Tibial nerve (tissue), 4 donors: Measurements from ENCODE around the gene RAX2. TPM values are rescaled to one million over a fixed set of nuclear protein-coding genes. Genes with fewer than 3 reads are reported as not detected.

ENCODE experiments used
- DNase-seq, 2 donors: peaks; one replicate each; pipeline ENCODE4 v3.0.0-alpha.2; 2019; ENCODE audit warnings: low spot score in 2 of 2
- H3K27ac ChIP-seq, 4 donors: fragments of 200-600 bp; sonication (generic) in 3 of 4; one replicate each; pipeline ENCODE4 v1.5.1; 2017 to 2019; ENCODE audit warnings: mild to moderate bottlenecking in 1 of 4
- H3K27me3 ChIP-seq, 2 donors: fragments of 200-600 bp; sonication (generic) in 1 of 2; one replicate each; pipeline versions ENCODE4 v1.5.1 to v1.6.0; 2017 to 2019
- H3K36me3 ChIP-seq, 3 donors: fragments of 200-600 bp; sonication (generic); one replicate each; pipeline ENCODE4 v1.5.1; 2018 to 2019
- H3K4me1 ChIP-seq, 4 donors: fragments of 200-600 bp; sonication (generic) in 3 of 4; one replicate each; pipeline ENCODE4 v1.5.1; 2017 to 2019
- H3K4me3 ChIP-seq, 4 donors: fragments of 200-600 bp; sonication (generic) in 3 of 4; one replicate each; pipeline ENCODE4 v1.5.1; 2017 to 2019; ENCODE audit warnings: mild to moderate bottlenecking in 1 of 4, moderate library complexity in 1 of 4
- H3K9me3 ChIP-seq, 4 donors: fragments of 200-600 bp; sonication (generic) in 3 of 4; one replicate each; pipeline ENCODE4 v1.5.1; 2017 to 2019
- EP300 ChIP-seq, 2 donors: sonication (generic); formaldehyde crosslinking; IDR thresholded peaks; one replicate each; pipeline ENCODE4 v1.6.1; 2017; ENCODE audit warnings: antibody characterized with exemption in 2 of 2, mild to moderate bottlenecking in 1 of 2
- POLR2A ChIP-seq, 2 donors: fragments of 450-650 bp; IDR thresholded peaks; one replicate each; pipeline ENCODE4 v1.6.1; 2017; ENCODE audit warnings: antibody characterized with exemption in 2 of 2, mild to moderate bottlenecking in 2 of 2, moderate library complexity in 2 of 2
- WGBS, 2 donors: methylation state at CpG; one replicate each; pipeline ENCODE4 v1.1.5; 2018; 5-methylcytosine and 5-hydroxymethylcytosine counted together
- total RNA-seq, 4 donors: library from RNA; depleted of rRNA; stranded (reverse); fragments of >200 nt; gene quantifications; one replicate each; pipeline ENCODE4 v1.1.0, GENCODE V29; 2016
- TF ChIP-seq, protein P1 (sequence below), 5 experiments: fragments of 200-600 bp in 3 of 5; fragments of 450-650 bp in 2 of 5; sonication (generic) in 3 of 5; IDR thresholded peaks; one replicate each; pipeline ENCODE4 v1.5.1; 2016 to 2019; ENCODE audit warnings: antibody characterized with exemption in 5 of 5, mild to moderate bottlenecking in 3 of 5, moderate library complexity in 2 of 5

Gene RAX2
- total RNA-seq, 4 donors from 2014 or later: not detected

- no peak for TF ChIP-seq EP300 (IDR thresholded peaks at IDR 0.05)
- TF ChIP-seq POLR2A (IDR thresholded peaks at IDR 0.05): no peak
- TF ChIP-seq, protein P1, sequence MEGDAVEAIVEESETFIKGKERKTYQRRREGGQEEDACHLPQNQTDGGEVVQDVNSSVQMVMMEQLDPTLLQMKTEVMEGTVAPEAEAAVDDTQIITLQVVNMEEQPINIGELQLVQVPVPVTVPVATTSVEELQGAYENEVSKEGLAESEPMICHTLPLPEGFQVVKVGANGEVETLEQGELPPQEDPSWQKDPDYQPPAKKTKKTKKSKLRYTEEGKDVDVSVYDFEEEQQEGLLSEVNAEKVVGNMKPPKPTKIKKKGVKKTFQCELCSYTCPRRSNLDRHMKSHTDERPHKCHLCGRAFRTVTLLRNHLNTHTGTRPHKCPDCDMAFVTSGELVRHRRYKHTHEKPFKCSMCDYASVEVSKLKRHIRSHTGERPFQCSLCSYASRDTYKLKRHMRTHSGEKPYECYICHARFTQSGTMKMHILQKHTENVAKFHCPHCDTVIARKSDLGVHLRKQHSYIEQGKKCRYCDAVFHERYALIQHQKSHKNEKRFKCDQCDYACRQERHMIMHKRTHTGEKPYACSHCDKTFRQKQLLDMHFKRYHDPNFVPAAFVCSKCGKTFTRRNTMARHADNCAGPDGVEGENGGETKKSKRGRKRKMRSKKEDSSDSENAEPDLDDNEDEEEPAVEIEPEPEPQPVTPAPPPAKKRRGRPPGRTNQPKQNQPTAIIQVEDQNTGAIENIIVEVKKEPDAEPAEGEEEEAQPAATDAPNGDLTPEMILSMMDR (IDR thresholded peaks at IDR 0.05): no peak
- Histone ChIP-seq H3K27me3 (no peaks in the 10 kb centered on the region), H3K9me3 (peaks cover 0 to 28% (median 0%) of the 10 kb centered on the region in 4 donors), H3K27ac (no peak overlapping the region), H3K36me3 (no peaks in the 10 kb centered on the region), H3K4me1 (no peaks in the 10 kb centered on the region), H3K4me3 (no peak overlapping the region)
- no peak for DNase-seq
- WGBS, 2 donors: 80 to 83% methylated on average over 19 to 20 of the region's 20 CpGs
These were observed 38.3 kb downstream of the RAX2 start for GRCh38 chr19:3733549-3734309.

DNA sequence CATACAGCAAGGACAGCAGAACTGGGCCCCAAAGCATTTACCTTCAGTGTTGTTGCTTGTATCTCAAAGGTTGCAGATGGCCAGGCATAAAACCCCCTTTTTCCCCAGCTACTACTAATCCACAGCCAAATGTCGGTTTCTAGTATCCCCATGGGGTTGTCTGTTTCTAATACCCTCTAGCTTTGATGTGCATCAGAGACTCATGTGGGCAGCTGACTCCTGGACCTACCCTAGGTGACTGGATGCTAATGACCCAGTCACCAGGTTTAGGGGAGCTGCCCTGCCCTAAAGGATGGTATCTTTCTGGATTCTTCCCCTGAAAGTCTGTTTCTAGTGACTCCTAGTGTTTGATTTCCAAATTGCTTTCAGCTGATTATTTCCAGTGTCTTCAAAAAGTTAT is 39.9 kb downstream of the RAX2 start:
- no peak overlapping the region for H3K27ac ChIP-seq
- H3K4me1 ChIP-seq: no peaks in the 10 kb centered on the region
- peaks cover 0 to 28% (median 0%) of the 10 kb centered on the region in 4 donors for H3K9me3 ChIP-seq
- DNase-seq: no peak
- TF ChIP-seq POLR2A (IDR thresholded peaks at IDR 0.05): no peak
- TF ChIP-seq, protein P1 (IDR thresholded peaks at IDR 0.05): no peak
- TF ChIP-seq EP300 (IDR thresholded peaks at IDR 0.05): no peak
- no peaks in the 10 kb centered on the region for H3K27me3 ChIP-seq
- H3K4me3 ChIP-seq: no peak overlapping the region
- no peaks in the 10 kb centered on the region for H3K36me3 ChIP-seq
- WGBS, 2 donors: 75 to 93% methylated on average over 1 of the region's 1 CpG

DNA sequence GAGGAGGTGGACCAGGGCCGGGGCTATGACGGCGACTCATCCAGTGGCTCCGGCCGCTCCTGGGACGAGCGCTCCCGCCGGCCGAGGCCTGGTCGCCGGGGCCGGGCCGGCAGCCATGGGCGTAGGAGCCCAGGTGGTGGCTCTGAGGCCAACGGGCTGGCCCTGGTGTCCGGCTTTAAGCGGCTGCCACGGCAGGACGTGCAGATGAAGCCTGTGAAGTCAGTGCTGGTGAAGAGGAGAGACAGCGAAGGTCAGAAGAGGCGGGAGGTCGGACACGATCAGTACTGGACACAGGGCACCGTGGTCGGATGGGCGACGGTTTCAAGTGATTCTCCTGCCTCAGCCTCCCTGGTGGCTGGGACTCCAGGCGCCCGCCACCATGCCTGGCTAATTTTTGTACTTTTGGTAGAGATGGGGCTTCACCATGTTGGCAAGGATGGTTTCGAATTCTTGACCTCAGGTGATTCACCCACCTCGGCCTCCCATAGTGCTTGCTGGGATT is 41.5 kb downstream of the RAX2 start:
- Histone ChIP-seq H3K4me1 (no peaks in the 10 kb centered on the region), H3K9me3 (peaks cover 0 to 28% (median 0%) of the 10 kb centered on the region in 4 donors), H3K36me3 (no peaks in the 10 kb centered on the region), H3K4me3 (no peak overlapping the region), H3K27ac (no peak overlapping the region), H3K27me3 (peaks cover 0 to 10% of the 10 kb centered on the region in 2 donors)
- TF ChIP-seq POLR2A (IDR thresholded peaks at IDR 0.05) (no peak), EP300 (IDR thresholded peaks at IDR 0.05) (no peak)
- TF ChIP-seq, protein P1 (IDR thresholded peaks at IDR 0.05): no peak
- DNase-seq: no peak
- WGBS, 2 donors: 93 to 94% methylated on average over 17 to 32 of the region's 32 CpGs

DNA sequence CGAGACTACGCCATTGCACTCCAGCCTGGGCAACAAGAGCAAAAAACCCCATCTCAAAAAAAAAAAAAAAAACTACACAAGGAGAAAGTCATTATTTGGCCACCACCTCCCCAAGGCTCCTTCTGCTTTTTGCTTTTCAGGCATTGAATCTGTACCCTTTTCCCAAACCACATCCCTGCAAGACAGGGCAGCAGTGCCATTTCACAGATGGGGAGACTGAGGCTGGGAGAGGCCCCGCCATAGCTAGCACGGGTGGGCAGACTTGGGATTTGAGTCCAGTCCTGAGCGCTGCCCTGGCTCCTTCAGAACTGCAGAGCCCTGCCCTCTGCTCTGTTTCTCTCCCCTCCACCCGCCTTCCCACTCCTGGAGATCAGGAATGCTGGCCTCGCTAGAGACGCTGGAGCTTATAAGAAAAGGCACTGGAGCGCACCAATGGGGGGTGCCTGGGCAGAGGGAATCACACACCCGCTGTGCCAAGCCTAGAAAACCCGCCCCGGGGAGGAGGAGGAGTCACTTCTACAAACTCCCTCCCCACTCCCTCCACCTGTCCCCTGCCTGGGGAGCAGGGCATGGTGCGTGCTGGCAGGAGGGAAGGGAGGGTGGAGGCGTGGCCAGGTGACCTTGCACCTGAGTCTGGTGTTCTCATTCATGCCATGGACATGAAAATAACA is 46.3 kb downstream of the RAX2 start:
- TF ChIP-seq, protein P1 (IDR thresholded peaks at IDR 0.05): no peak
- TF ChIP-seq POLR2A (IDR thresholded peaks at IDR 0.05) (no peak), EP300 (IDR thresholded peaks at IDR 0.05) (no peak)
- H3K4me3 ChIP-seq: no peak overlapping the region
- H3K27me3 ChIP-seq: peaks cover 3 to 56% of the 10 kb centered on the region in 2 donors
- no peaks in the 10 kb centered on the region for H3K36me3 ChIP-seq
- DNase-seq: no peak
- no peak overlapping the region for H3K27ac ChIP-seq
- H3K9me3 ChIP-seq: peaks cover 0 to 16% (median 0%) of the 10 kb centered on the region in 4 donors
- H3K4me1 ChIP-seq: peaks cover 0 to 18% (median 2%) of the 10 kb centered on the region in 4 donors
- 33 to 40% methylated on average over 11 to 14 of the region's 14 CpGs for WGBS, 2 donors

- Histone ChIP-seq H3K27ac (no peak overlapping the region), H3K9me3 (peaks cover 0 to 10% (median 0%) of the 10 kb centered on the region in 4 donors), H3K36me3 (no peaks in the 10 kb centered on the region), H3K27me3 (peaks cover 3 to 63% of the 10 kb centered on the region in 2 donors), H3K4me3 (no peak overlapping the region), H3K4me1 (peaks cover 0 to 23% (median 2%) of the 10 kb centered on the region in 4 donors)
- WGBS, 2 donors: 63 to 71% methylated on average over 3 of the region's 3 CpGs
- no peak for DNase-seq
- no peak for TF ChIP-seq POLR2A (IDR thresholded peaks at IDR 0.05)
- TF ChIP-seq, protein P1 (IDR thresholded peaks at IDR 0.05): no peak
- no peak for TF ChIP-seq EP300 (IDR thresholded peaks at IDR 0.05)
These were observed 46.9 kb downstream of the RAX2 start for GRCh38 chr19:3725121-3725520.
